IMR-90 (cell line): ENCODE results near the gene TPST1. TPM values are rescaled to one million over a fixed set of nuclear protein-coding genes. Genes with fewer than 3 reads are reported as not detected.

Experiments used
- ATAC-seq: fragments of 200-7000 bp; cut with Tn5 transposase; 2 replicates; pipeline ENCODE4 v1.9.1; 2020; ENCODE audit warnings: low read depth, mild to moderate bottlenecking, moderate library complexity
- BruUV-seq: library from RNA; stranded (reverse); fragments of 400-500 nt; replicated peaks from 2 replicates; lab custom pipeline; 2021; lab: Mats Ljungman, UMichigan
- CTCF ChIA-PET: fragments of 300-600 bp; formaldehyde crosslinking; extraction: SDS; loops from one replicate; lab custom pipeline; 2021; ENCODE audit warnings: antibody characterized with exemption; lab: Yijun Ruan, JAX
- POLR2A ChIA-PET: fragments of 300-600 bp; sonication (Branson Sonifier 250); formaldehyde crosslinking; loops from one replicate; lab custom pipeline; 2022; ENCODE audit warnings: antibody characterized with exemption; ENCODE audit not compliant: unreplicated experiment; lab: Charles Lee
- DNase-seq: peaks from one replicate; pipeline ENCODE4 v3.0.0; 2013
- H2AFZ ChIP-seq: replicated peaks from 2 replicates; pipeline ENCODE3; 2013; ENCODE audit warnings: low read length, mild to moderate bottlenecking; ENCODE audit not compliant: poor library complexity
- H2AK5ac ChIP-seq: 2 replicates; pipeline ENCODE4 v1.6.1; 2013; ENCODE audit warnings: low read depth, low read length, inconsistent platforms
- H2AK9ac ChIP-seq: replicated peaks from 2 replicates; pipeline ENCODE3; 2013; ENCODE audit warnings: mild to moderate bottlenecking, low read depth, low read length, moderate library complexity; ENCODE audit not compliant: poor library complexity
- H2BK120ac ChIP-seq: 2 replicates; pipeline ENCODE4 v1.6.1; 2013; ENCODE audit warnings: low read depth, low read length, inconsistent platforms
- H2BK15ac ChIP-seq: 3 replicates; pipeline ENCODE4 v1.6.1; 2013; ENCODE audit warnings: low read depth, low read length, inconsistent platforms
- H2BK20ac ChIP-seq: 2 replicates; pipeline ENCODE4 v1.6.1; 2013; ENCODE audit warnings: low read depth, mild to moderate bottlenecking, inconsistent platforms, low read length, moderate library complexity
- H2BK5ac ChIP-seq: 2 replicates; pipeline ENCODE4 v1.6.1; 2013; ENCODE audit warnings: mild to moderate bottlenecking, low read depth, low read length, inconsistent platforms; ENCODE audit not compliant: poor library complexity, severe bottlenecking
- H3K14ac ChIP-seq: replicated peaks from 2 replicates; pipeline ENCODE4 v1.6.1; 2013; ENCODE audit warnings: low read depth, low read length, inconsistent platforms
- H3K18ac ChIP-seq: 2 replicates; pipeline ENCODE4 v1.6.1; 2013; ENCODE audit warnings: low read depth, low read length, control low read depth
- H3K23ac ChIP-seq: 2 replicates; pipeline ENCODE4 v1.6.1; 2013; ENCODE audit warnings: low read depth, low read length, inconsistent platforms
- H3K27ac ChIP-seq: 2 replicates; pipeline ENCODE4 v1.5.1; 2013; ENCODE audit warnings: mild to moderate bottlenecking, control low read depth, low read length; ENCODE audit not compliant: insufficient read depth
- H3K27me3 ChIP-seq: 2 replicates; pipeline ENCODE4 v1.6.1; 2013; ENCODE audit warnings: low read length; ENCODE audit not compliant: control insufficient read depth, insufficient read depth
- H3K36me3 ChIP-seq: 2 replicates; pipeline ENCODE4 v1.6.1; 2013; ENCODE audit warnings: low read length, mixed read lengths; ENCODE audit not compliant: control insufficient read depth, insufficient read depth
- H3K4ac ChIP-seq: 2 replicates; pipeline ENCODE4 v1.6.1; 2013; ENCODE audit warnings: low read depth, low read length, inconsistent platforms
- H3K4me1 ChIP-seq: 2 replicates; pipeline ENCODE4 v1.6.1; 2013; ENCODE audit warnings: low read length, mixed read lengths; ENCODE audit not compliant: control insufficient read depth, insufficient read depth
- H3K4me2 ChIP-seq: 2 replicates; pipeline ENCODE4 v1.6.1; 2013; ENCODE audit warnings: low read depth, mild to moderate bottlenecking, control low read depth, low read length, moderate library complexity
- H3K4me3 ChIP-seq: 2 replicates; pipeline ENCODE4 v1.5.1; 2013; ENCODE audit warnings: low read depth, mild to moderate bottlenecking, control low read depth, low read length, moderate library complexity; ENCODE audit not compliant: insufficient read depth
- H3K56ac ChIP-seq: 2 replicates; pipeline ENCODE4 v1.6.1; 2013; ENCODE audit warnings: low read length, inconsistent platforms; ENCODE audit not compliant: insufficient read depth; ENCODE audit errors: extremely low read depth
- H3K79me1 ChIP-seq, 2 experiments: 2 replicates each; pipeline ENCODE4 v1.6.1; 2013; ENCODE audit warnings: low read length in 2 of 2, inconsistent platforms in 1 of 2, low read depth in 1 of 2
- H3K9ac ChIP-seq: 2 replicates; pipeline ENCODE4 v1.6.1; 2013; ENCODE audit warnings: low read depth, low read length, control low read depth
- H3K9me1 ChIP-seq: 2 replicates; pipeline ENCODE4 v1.6.1; 2013; ENCODE audit warnings: low read length, inconsistent platforms; ENCODE audit not compliant: insufficient read depth
- H3K9me3 ChIP-seq: 2 replicates; pipeline ENCODE4 v1.6.1; 2013; ENCODE audit warnings: low read length; ENCODE audit not compliant: control insufficient read depth, insufficient read depth
- H4K20me1 ChIP-seq: 2 replicates; pipeline ENCODE4 v1.6.1; 2013; ENCODE audit warnings: low read length, inconsistent platforms; ENCODE audit not compliant: insufficient read depth
- H4K5ac ChIP-seq: 2 replicates; pipeline ENCODE4 v1.6.1; 2013; ENCODE audit warnings: mild to moderate bottlenecking, low read depth, low read length, control low read depth
- H4K8ac ChIP-seq, 2 experiments: 2 replicates each; pipeline ENCODE4 v1.6.1; 2013; ENCODE audit warnings: low read depth in 2 of 2, low read length in 2 of 2, control low read depth in 1 of 2, inconsistent platforms in 1 of 2
- H4K91ac ChIP-seq: 2 replicates; pipeline ENCODE4 v1.6.1; 2013; ENCODE audit warnings: low read depth, low read length, inconsistent platforms; ENCODE audit not compliant: insufficient read depth
- MAZ ChIP-seq: IDR thresholded peaks from 2 replicates; pipeline ENCODE4 v1.6.1; 2012; ENCODE audit warnings: low read depth, mild to moderate bottlenecking, low read length, improper control_type of control experiment, moderate library complexity, borderline replicate concordance
- POLR2A ChIP-seq: IDR thresholded peaks from 2 replicates; pipeline ENCODE4 v1.6.1; 2012; ENCODE audit warnings: mild to moderate bottlenecking, low read depth, low read length
- RAD21 ChIP-seq: IDR thresholded peaks from 2 replicates; pipeline ENCODE4 v1.6.1; 2012; ENCODE audit warnings: low read length, improper control_type of control experiment
- RFX5 ChIP-seq: IDR thresholded peaks from 2 replicates; pipeline ENCODE4 v1.8.0; 2012; ENCODE audit warnings: low read depth, mild to moderate bottlenecking, low read length, moderate library complexity
- WGBS, 2 experiments: methylation state at CpG; one replicate each; pipeline versions ENCODE4 v1.1.5 to v1.1.7; 2013; ENCODE audit warnings: missing lambda C conversion rate in 2 of 2; ENCODE audit not compliant: insufficient read length in 1 of 2; ENCODE audit errors: extremely low coverage in 2 of 2; 5-methylcytosine and 5-hydroxymethylcytosine counted together
- dilution Hi-C: fragments of 300-500 bp; cut with HindIII; formaldehyde crosslinking; loops from one replicate; pipeline ENCODE4 v1.14.3; 2018; ENCODE audit warnings: low sequenced_read_pairs; ENCODE audit not compliant: unreplicated experiment
- in situ Hi-C: fragments of 300-500 bp; cut with MboI; formaldehyde crosslinking; loops from 3 replicates; pipeline ENCODE4 v1.14.3; 2019; ENCODE audit warnings: low sequenced_read_pairs, inconsistent platforms, mixed read lengths
- intact Hi-C: fragments of 100-400 bp; cut with micrococcal nuclease; formaldehyde crosslinking; loops from 2 replicates; pipeline ENCODE4 v1.10.0; 2022
- polyA plus RNA-seq, 3 experiments: library from polyadenylated mRNA; depleted of rRNA; stranded (reverse); fragments of >200 nt; gene quantifications; 2 replicates each; pipeline ENCODE4 v1.2.3, GENCODE V29; 2012; ENCODE audit warnings: low replicate concordance in 1 of 3
- total RNA-seq: library from RNA; depleted of rRNA; stranded (reverse); fragments of >200 nt; gene quantifications from 2 replicates; pipeline ENCODE4 v1.2.3, GENCODE V29; 2012

TPST1 gene
- total and polyA plus RNA-seq, 2 of the 4 experiments (the other 2 are of a cell fraction): 37.7 to 58.6 TPM

DNA sequence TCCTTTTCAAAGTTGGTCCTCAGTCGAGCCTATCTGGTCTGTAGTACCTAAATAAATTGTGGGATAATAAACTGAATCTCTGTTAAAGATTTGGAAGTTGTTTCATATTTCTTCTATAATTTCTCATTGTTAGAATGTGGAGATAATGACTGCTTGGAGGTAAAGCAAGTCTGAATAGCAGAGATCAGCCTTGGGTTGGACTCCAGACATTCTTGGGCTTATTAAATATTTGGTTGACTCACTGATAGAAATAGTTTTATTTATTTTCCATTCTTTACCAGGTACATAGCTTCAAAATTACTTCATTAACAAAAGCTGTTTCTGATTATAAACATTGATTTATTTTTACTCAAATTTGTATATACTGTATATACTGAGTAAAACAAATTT is 34.3 kb downstream of the TPST1 start:
- Histone ChIP-seq H3K23ac (no peak overlapping the region), H2AK5ac (no peak overlapping the region), H3K14ac (no peak overlapping the region), H3K4me3 (no peak overlapping the region), H2BK120ac (no peak overlapping the region; the same call in 1 of the 2 replicates), H3K79me1 (peaks cover 18 to 52% of the 10 kb centered on the region in 2 experiments), H3K18ac (no peak overlapping the region; the same call in 1 of the 2 replicates), H3K4me1 (peaks cover 18% of the 10 kb centered on the region), H2BK20ac (0 out of 2 replicates have a peak overlapping the region, but pooled peaks have one; percentile 38), H3K9me1 (peaks cover 15% of the 10 kb centered on the region), H3K4me2 (no peak overlapping the region), H3K56ac (no peak overlapping the region), H2AK9ac (no peak overlapping the region), H3K27me3 (no peaks in the 10 kb centered on the region), H3K4ac (no peak overlapping the region), H4K91ac (no peak overlapping the region), H3K27ac (no peak overlapping the region), H4K8ac (peak overlapping the region in 1 of 2 experiments; percentile 9; a peak in 1 of 4 replicates), H2BK5ac (no peak overlapping the region), H2BK15ac (no peak overlapping the region), H3K9me3 (no peaks in the 10 kb centered on the region), H4K5ac (no peak overlapping the region), H2AFZ (no peak overlapping the region), H3K36me3 (peaks cover 6% of the 10 kb centered on the region), H3K9ac (no peak overlapping the region), H4K20me1 (peaks cover 16% of the 10 kb centered on the region)
- CTCF ChIA-PET: interaction anchor here (0.6 kb wide), 1 partner anchor 187 kb away, joined by 3 read pairs; no protein-coding TSS in a partner anchor
- POLR2A ChIA-PET: no interaction called here
- dilution Hi-C loops: no loop called here
- BruUV-seq: no TSS peak
- ATAC-seq: peak; percentile 66
- WGBS, 2 experiments: no CpG with 5 or more reads among the region's 1 CpG
- intact Hi-C loops: no loop called here
- peak; percentile 24 for DNase-seq
- in situ Hi-C loops: no loop called here
- no peak for TF ChIP-seq MAZ
- no peak for TF ChIP-seq RAD21
- TF ChIP-seq POLR2A: no peak
- TF ChIP-seq RFX5: no peak
